C4-2B (cell line): Measurements from ENCODE around the gene TBC1D22B.

ENCODE experiments used
- CTCF ChIP-seq: fragments of 450-650 bp; conservative IDR thresholded peaks from 2 replicates; pipeline ENCODE4 v1.5.1; 2017; ENCODE audit warnings: mild to moderate bottlenecking
- ZFX ChIP-seq: fragments of 450-650 bp; IDR thresholded peaks from 2 replicates; pipeline ENCODE4 v1.6.1; 2017

- no peak for TF ChIP-seq CTCF
- no peak for TF ChIP-seq ZFX
These were observed 27.2 kb downstream of the TBC1D22B start for GRCh38 chr6:37284781-37285180.
